CD4-positive, alpha-beta T cell (primary cell): ENCODE results near the gene INSIG1. TPM values are rescaled to one million over a fixed set of nuclear protein-coding genes. Genes with fewer than 3 reads are reported as not detected.

Experiments used
- ATAC-seq: fragments of 200-7000 bp; cut with Tn5 transposase; one replicate; pipeline ENCODE4 v1.10.0; 2022; ENCODE audit warnings: mild to moderate bottlenecking; ENCODE audit not compliant: poor library complexity
- CTCF ChIA-PET: fragments of 350-600 bp; sonication (Branson Sonifier 250); formaldehyde crosslinking; loops from one replicate; lab custom pipeline; 2021; ENCODE audit warnings: antibody characterized with exemption, inconsistent platforms; lab: Charles Lee
- POLR2A ChIA-PET: fragments of 350-600 bp; sonication (Branson Sonifier 250); formaldehyde crosslinking; loops from one replicate; lab custom pipeline; 2021; ENCODE audit warnings: antibody characterized with exemption, inconsistent platforms; lab: Charles Lee
- DNase-seq, 14 experiments: peaks; one replicate each; pipeline ENCODE4 v3.0.0-alpha.2; 2013 to 2020; ENCODE audit warnings: mixed read lengths in 2 of 14
- H3K27ac ChIP-seq, 2 donors: one replicate each; pipeline versions ENCODE4 v1.5.1 to v1.7.0; 2013; ENCODE audit warnings: low read length in 2 of 2, low read depth in 1 of 2, mild to moderate bottlenecking in 1 of 2
- H3K27me3 ChIP-seq, 2 experiments: 1 replicate in 1 of 2; 2 replicates in 1 of 2; pipeline versions ENCODE4 v1.6.1 to v1.7.0; 2013; ENCODE audit warnings: low read length in 2 of 2, control low read depth in 1 of 2, mild to moderate bottlenecking in 1 of 2, moderate library complexity in 1 of 2; ENCODE audit not compliant: insufficient read depth in 2 of 2, control insufficient read depth in 1 of 2
- H3K36me3 ChIP-seq: one replicate; pipeline ENCODE4 v1.6.1; 2013; ENCODE audit warnings: low read length, control low read depth; ENCODE audit not compliant: insufficient read depth
- H3K4me1 ChIP-seq: one replicate; pipeline ENCODE4 v1.6.1; 2013; ENCODE audit warnings: low read length, control low read depth; ENCODE audit not compliant: insufficient read depth
- H3K4me3 ChIP-seq: one replicate; pipeline ENCODE4 v1.5.1; 2013; ENCODE audit warnings: mild to moderate bottlenecking, low read length, moderate library complexity
- H3K9me3 ChIP-seq, 2 experiments: 1 replicate in 1 of 2; 2 replicates in 1 of 2; pipeline versions ENCODE4 v1.6.1 to v1.7.0; 2013; ENCODE audit warnings: low read length in 2 of 2, mild to moderate bottlenecking in 2 of 2, control low read depth in 1 of 2, moderate library complexity in 1 of 2; ENCODE audit not compliant: control insufficient read depth in 1 of 2, insufficient read depth in 1 of 2
- H3K27ac Mint-ChIP-seq: one replicate; pipeline ENCODE4 v1.8.0; 2020; ENCODE audit warnings: mixed read lengths
- H3K27me3 Mint-ChIP-seq: one replicate; pipeline ENCODE4 v1.8.0; 2021; ENCODE audit warnings: mixed read lengths
- H3K36me3 Mint-ChIP-seq: one replicate; pipeline ENCODE4 v1.8.0; 2021; ENCODE audit warnings: low read depth, mixed read lengths
- H3K4me1 Mint-ChIP-seq: one replicate; pipeline ENCODE4 v1.8.0; 2021; ENCODE audit warnings: low read depth, mixed read lengths
- H3K4me3 Mint-ChIP-seq: one replicate; pipeline ENCODE4 v1.8.0; 2020; ENCODE audit warnings: mild to moderate bottlenecking, mixed read lengths
- H3K9me3 Mint-ChIP-seq: one replicate; pipeline ENCODE4 v1.8.0; 2020; ENCODE audit warnings: mixed read lengths
- intact Hi-C, 2 experiments: fragments of 100-400 bp; cut with DNase I in 1 of 2; cut with micrococcal nuclease in 1 of 2; formaldehyde crosslinking; loops; one replicate each; pipeline versions ENCODE4 v1.15.1 to v1.9.0; 2023 to 2025; cut with DNase I, micrococcal nuclease
- total RNA-seq, 174 experiments: library from RNA in 2 of 174; stranded (reverse) in 2 of 174; gene quantifications; one replicate each; pipeline ENCODE4 v1.2.3 and lab custom pipeline; 2021 to 2026
- TF ChIP-seq, protein P1 (sequence below): fragments of 200-600 bp; IDR thresholded peaks from one replicate; pipeline ENCODE4 v1.8.0; 2022; ENCODE audit warnings: antibody characterized with exemption, mild to moderate bottlenecking

The INSIG1 gene
- total RNA-seq, 2 experiments from 2014 or later, result 58.1 to 60.9 TPM

DNA sequence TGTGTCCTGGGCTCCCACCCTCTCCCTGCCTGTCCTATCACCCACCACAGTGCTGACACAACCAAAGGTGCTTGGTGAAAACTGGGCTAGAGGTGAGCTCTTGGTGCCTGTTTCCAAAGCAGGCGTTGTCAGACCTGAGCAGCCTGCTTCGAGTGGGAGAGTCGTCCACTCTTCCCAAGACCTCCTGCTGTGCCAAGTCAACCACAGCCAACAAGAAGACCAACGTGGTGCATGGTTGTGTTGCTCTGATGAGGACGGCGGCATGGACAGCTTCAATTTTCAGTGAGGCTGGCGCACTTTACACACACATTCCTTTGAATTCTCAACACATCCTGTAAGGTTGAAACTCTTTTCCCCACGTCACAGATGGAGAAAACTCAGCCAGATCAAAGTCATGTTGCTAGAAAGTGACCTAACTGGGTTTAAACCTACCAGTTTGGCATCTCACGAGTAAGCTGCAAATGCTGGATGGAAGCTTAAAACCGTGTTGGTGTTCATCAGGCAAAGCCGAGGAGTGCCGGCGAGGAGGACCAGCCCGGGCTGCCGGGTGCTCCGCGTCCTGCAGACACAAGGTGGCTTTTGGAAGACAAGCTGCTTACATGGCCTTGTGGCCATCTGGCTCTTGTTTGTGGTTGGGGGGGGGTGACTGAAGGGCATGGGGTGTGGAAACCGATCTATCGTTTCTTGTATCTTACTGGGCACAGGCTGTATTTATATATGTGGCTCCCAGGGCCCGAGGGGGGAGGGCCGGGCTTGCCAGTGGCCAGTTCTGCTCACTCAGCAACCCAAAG, 39.3 kb downstream of the INSIG1 start:
- Histone ChIP-seq H3K27me3 (peaks cover 0 to 9% of the 10 kb centered on the region in 2 experiments), H3K4me3 (no peak overlapping the region), H3K9me3 (no peaks in the 10 kb centered on the region), H3K27ac (no peak overlapping the region), H3K4me1 (peaks cover 20% of the 10 kb centered on the region), H3K36me3 (no peaks in the 10 kb centered on the region)
- H3K36me3 Mint-ChIP-seq, result no peaks in the 10 kb centered on the region
- intact Hi-C loops, result no loop called here
- TF ChIP-seq, protein P1, sequence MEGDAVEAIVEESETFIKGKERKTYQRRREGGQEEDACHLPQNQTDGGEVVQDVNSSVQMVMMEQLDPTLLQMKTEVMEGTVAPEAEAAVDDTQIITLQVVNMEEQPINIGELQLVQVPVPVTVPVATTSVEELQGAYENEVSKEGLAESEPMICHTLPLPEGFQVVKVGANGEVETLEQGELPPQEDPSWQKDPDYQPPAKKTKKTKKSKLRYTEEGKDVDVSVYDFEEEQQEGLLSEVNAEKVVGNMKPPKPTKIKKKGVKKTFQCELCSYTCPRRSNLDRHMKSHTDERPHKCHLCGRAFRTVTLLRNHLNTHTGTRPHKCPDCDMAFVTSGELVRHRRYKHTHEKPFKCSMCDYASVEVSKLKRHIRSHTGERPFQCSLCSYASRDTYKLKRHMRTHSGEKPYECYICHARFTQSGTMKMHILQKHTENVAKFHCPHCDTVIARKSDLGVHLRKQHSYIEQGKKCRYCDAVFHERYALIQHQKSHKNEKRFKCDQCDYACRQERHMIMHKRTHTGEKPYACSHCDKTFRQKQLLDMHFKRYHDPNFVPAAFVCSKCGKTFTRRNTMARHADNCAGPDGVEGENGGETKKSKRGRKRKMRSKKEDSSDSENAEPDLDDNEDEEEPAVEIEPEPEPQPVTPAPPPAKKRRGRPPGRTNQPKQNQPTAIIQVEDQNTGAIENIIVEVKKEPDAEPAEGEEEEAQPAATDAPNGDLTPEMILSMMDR, result no peak
- H3K27ac Mint-ChIP-seq, result no peak overlapping the region
- no peaks in the 10 kb centered on the region for H3K9me3 Mint-ChIP-seq
- ChIA-PET CTCF (no interaction called here), POLR2A (no interaction called here)
- no peak overlapping the region for H3K4me3 Mint-ChIP-seq
- ATAC-seq (no peak), DNase-seq (no peak)
- H3K4me1 Mint-ChIP-seq, result peaks cover 14% of the 10 kb centered on the region
- peaks cover 5% of the 10 kb centered on the region for H3K27me3 Mint-ChIP-seq

DNA sequence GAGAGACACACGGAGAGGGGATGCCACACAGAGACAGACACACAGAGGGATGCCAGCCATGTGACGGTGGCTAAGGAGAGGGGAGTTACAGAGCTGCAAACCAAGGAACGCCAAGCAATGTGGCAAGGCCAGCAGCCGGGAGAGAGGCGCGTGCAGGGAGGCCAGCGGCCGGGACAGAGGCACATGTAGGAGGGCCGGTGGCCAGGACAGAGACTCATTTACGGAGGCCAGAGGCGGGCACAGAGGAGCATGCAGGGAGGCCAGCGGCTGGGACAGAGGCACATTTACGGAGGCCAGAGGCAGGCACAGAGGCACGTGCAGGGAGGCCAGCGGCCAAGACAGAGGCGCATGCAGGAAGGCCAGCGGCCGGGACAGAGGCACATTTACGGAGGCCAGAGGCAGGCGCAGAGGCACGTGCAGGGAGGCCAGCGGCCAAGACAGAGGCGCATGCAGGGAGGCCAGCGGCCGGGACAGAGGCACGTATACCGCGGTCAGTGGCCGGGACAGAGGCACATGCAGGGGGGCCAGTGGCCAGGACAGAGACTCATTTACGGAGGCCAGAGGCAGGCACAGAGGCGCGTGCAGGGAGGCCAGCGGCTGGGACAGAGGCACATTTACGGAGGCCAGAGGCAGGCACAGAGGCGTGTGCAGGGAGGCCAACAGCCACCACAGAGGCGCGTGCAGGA, 40.4 kb downstream of the INSIG1 start:
- Mint-ChIP-seq H3K36me3 (no peaks in the 10 kb centered on the region), H3K9me3 (no peaks in the 10 kb centered on the region), H3K4me1 (peaks cover 14% of the 10 kb centered on the region), H3K27ac (no peak overlapping the region), H3K27me3 (peaks cover 5% of the 10 kb centered on the region), H3K4me3 (no peak overlapping the region)
- Histone ChIP-seq H3K27ac (no peak overlapping the region), H3K27me3 (peaks cover 0 to 9% of the 10 kb centered on the region in 2 experiments), H3K9me3 (no peaks in the 10 kb centered on the region), H3K4me1 (peaks cover 20% of the 10 kb centered on the region), H3K36me3 (no peaks in the 10 kb centered on the region), H3K4me3 (no peak overlapping the region)
- intact Hi-C loops, result no loop called here
- TF ChIP-seq, protein P1, result no peak
- CTCF ChIA-PET, result no interaction called here
- ATAC-seq (no peak), DNase-seq (peak in 1 of 14 experiments; percentile 26)
- POLR2A ChIA-PET, result no interaction called here

DNA sequence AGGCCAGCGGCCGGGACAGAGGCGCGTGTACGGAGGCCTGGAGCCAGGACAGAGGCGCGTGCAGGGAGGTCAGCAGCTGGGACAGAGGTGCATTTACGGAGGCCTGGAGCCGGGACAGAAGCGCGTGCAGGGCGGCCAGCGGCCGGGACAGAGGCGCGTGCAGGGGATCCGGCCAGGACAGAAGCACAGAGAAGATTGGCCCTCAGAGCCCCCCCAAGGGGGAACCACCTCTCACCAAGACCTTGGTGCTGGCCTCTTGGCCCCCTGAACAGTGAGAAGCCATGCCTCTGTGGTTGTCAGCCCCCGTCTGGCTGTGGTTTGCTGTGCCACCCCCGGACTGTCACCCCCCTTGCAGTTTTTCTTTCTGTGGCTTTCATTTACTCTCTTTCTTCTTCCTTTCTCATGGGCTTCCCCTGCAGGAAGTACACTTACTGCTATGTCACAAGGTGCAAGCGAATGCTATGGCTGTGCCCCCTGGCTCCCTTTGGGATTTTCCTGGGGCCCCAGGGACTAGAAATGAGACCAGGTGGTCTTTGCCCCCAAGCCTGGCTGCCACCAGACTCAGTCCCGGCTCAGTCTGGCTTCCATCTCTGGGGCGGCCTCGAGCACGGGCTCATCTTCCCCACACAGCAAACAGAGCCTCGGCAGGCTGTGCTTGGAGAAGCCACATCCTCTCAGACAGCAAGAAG, 41.1 kb downstream of the INSIG1 start:
- Histone ChIP-seq H3K4me3 (peak overlapping the region; percentile 42), H3K4me1 (peaks cover 20% of the 10 kb centered on the region), H3K36me3 (no peaks in the 10 kb centered on the region), H3K9me3 (no peaks in the 10 kb centered on the region), H3K27me3 (peaks cover 0 to 9% of the 10 kb centered on the region in 2 experiments), H3K27ac (no peak overlapping the region)
- Mint-ChIP-seq H3K4me1 (peaks cover 14% of the 10 kb centered on the region), H3K9me3 (no peaks in the 10 kb centered on the region), H3K27me3 (peaks cover 5% of the 10 kb centered on the region), H3K27ac (peak overlapping the region; percentile 55), H3K36me3 (no peaks in the 10 kb centered on the region), H3K4me3 (peak overlapping the region; percentile 77)
- peak; percentile 76 for ATAC-seq
- POLR2A ChIA-PET, result interaction anchor here (1.8 kb wide), 1 partner anchor 40 kb away, joined by 4 read pairs; no protein-coding TSS in a partner anchor
- DNase-seq, result peak in 6 of 14 experiments; percentile 8 to 64 (median 36)
- TF ChIP-seq, protein P1, result no peak
- CTCF ChIA-PET, result no interaction called here
- intact Hi-C loops, result no loop called here
